ENCODE results near the gene SPRED1.

DNA sequence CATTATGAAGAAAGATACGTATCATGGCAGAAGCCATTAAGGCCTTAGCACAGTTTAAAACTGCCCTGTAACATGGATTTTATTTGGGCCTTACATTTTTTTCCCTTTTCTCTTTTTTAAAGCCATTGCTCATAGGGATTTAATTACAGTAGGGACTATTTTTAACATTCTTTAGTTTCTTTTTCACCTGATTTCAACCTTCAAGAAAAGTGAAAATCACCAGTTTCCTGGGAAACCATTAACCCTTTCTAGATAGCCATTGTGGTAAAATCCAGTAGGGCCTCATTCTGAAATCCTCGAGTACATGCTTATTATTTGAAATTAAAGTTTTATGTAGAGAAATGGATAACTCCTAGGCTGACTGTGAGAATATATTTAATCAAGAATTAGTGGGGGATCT, 3.1 kb downstream of the SPRED1 start:
- TF ChIP-seq POLR2A (IDR thresholded peaks at IDR 0.05; ENCODE audit: low read length): no peak
- TF ChIP-seq GATA1 (IDR thresholded peaks at IDR 0.05; ENCODE audit: low read depth, low read length): no peak

Measured in erythroblast (primary cell).